SU-DHL-6 (cell line): ENCODE data around the gene FIBP.
"Not testable (repeated sequence)": the region's sequence is repeated elsewhere in the genome, so short reads cannot be mapped to it uniquely, and the experiment has no call there.

Experiments
- H2AFZ ChIP-seq: fragments of 200-600 bp; sonication (generic); 2 replicates; pipeline ENCODE4 v1.6.1; 2014; ENCODE audit warnings: low read depth, mild to moderate bottlenecking, moderate library complexity, mixed read lengths, antibody characterized with exemption, low read length; ENCODE audit not compliant: severe bottlenecking
- H3F3A ChIP-seq: fragments of 200-600 bp; shearing (Covaris generic); 2 replicates; pipeline ENCODE4 v1.6.0; 2016; ENCODE audit warnings: antibody characterized with exemption, mild to moderate bottlenecking; ENCODE audit not compliant: insufficient read depth
- H3K27ac ChIP-seq: fragments of 200-600 bp; sonication (generic); 2 replicates; pipeline ENCODE4 v1.5.1; 2016; ENCODE audit warnings: low read depth, mild to moderate bottlenecking, low read length, moderate library complexity, mixed read lengths
- H3K27me3 ChIP-seq: fragments of 200-600 bp; sonication (generic), shearing (Covaris generic); 2 replicates; pipeline ENCODE4 v1.6.0; 2014; ENCODE audit warnings: mild to moderate bottlenecking, low read length
- H3K36me3 ChIP-seq: fragments of 200-600 bp; sonication (generic); 2 replicates; pipeline ENCODE4 v1.6.1; 2014; ENCODE audit warnings: mild to moderate bottlenecking, low read length, mixed read lengths
- H3K4me2 ChIP-seq: fragments of 300-600, 200-600 bp; shearing (Covaris generic), sonication (generic); 2 replicates; pipeline ENCODE4 v1.6.0; 2014; ENCODE audit warnings: low read length, low read depth, mild to moderate bottlenecking; ENCODE audit not compliant: poor library complexity, severe bottlenecking
- H3K4me3 ChIP-seq: fragments of 200-600 bp; sonication (generic); 2 replicates; pipeline ENCODE4 v1.5.1; 2014; ENCODE audit warnings: antibody characterized with exemption, low read length, mild to moderate bottlenecking, mixed read lengths; ENCODE audit not compliant: insufficient read depth, poor library complexity, severe bottlenecking
- H3K79me2 ChIP-seq: fragments of 200-600 bp; sonication (generic); 2 replicates; pipeline ENCODE4 v1.6.1; 2014; ENCODE audit warnings: mild to moderate bottlenecking, low read length, moderate library complexity; ENCODE audit not compliant: insufficient read depth
- H3K9ac ChIP-seq: fragments of 200-600 bp; sonication (generic); 2 replicates; pipeline ENCODE4 v1.7.0; 2014; ENCODE audit warnings: mild to moderate bottlenecking, low read length
- H3K9me2 ChIP-seq: fragments of 200-600 bp; sonication (generic); replicated peaks from 2 replicates; pipeline ENCODE4 v1.6.1; 2014; ENCODE audit warnings: low read length; ENCODE audit not compliant: insufficient read depth
- H3K9me3 ChIP-seq: fragments of 200-600 bp; sonication (generic); 2 replicates; pipeline ENCODE4 v1.6.1; 2014; ENCODE audit warnings: low read length, mixed read lengths; ENCODE audit not compliant: insufficient read depth
- H4K20me1 ChIP-seq: fragments of 200-600 bp; sonication (generic); 2 replicates; pipeline ENCODE4 v1.6.1; 2014; ENCODE audit warnings: low read depth, mild to moderate bottlenecking, antibody characterized with exemption, low read length, moderate library complexity, mixed read lengths
- CTCF ChIP-seq: fragments of 200-600 bp; sonication (generic); IDR thresholded peaks from one replicate; pipeline ENCODE4 v1.5.1; 2017; ENCODE audit warnings: antibody characterized with exemption, mild to moderate bottlenecking, low read length, moderate library complexity; ENCODE audit not compliant: insufficient read depth, poor library complexity, severe bottlenecking
- EZH2phosphoT487 ChIP-seq: fragments of 200-600 bp; sonication (generic), shearing (Covaris generic); conservative IDR thresholded peaks from 2 replicates; pipeline ENCODE4 v1.6.1; 2018; ENCODE audit warnings: mild to moderate bottlenecking, antibody characterized with exemption, low read length, moderate library complexity, mixed read lengths

Gene FIBP

GRCh38 chr11:65894034-65894591, 5.8 kb upstream of the FIBP start:
- Histone ChIP-seq H4K20me1 (no peaks in the 10 kb centered on the region), H3K27me3 (no peaks in the 10 kb centered on the region), H3K4me2 (peak overlapping the region; percentile 93), H3K9me3 (no peaks in the 10 kb centered on the region), H3K36me3 (no peaks in the 10 kb centered on the region), H3K9me2 (no peaks in the 10 kb centered on the region), H3K9ac (peak overlapping the region; percentile 56), H2AFZ (peak overlapping the region; percentile 42), H3K4me3 (peak overlapping the region; percentile 36), H3F3A (peaks cover 26% of the 10 kb centered on the region), H3K27ac (0 out of 2 replicates have a peak overlapping the region, but pooled peaks have one; percentile 52), H3K79me2 (peaks cover 12% of the 10 kb centered on the region)
- TF ChIP-seq CTCF, result no peak
- no peak for TF ChIP-seq EZH2phosphoT487

GRCh38 chr11:65892661-65893317, 4.5 kb upstream of the FIBP start:
- Histone ChIP-seq H3K79me2 (peaks cover 14% of the 10 kb centered on the region), H3F3A (peaks cover 31% of the 10 kb centered on the region)

GRCh38 chr11:65892137-65892540, 3.9 kb upstream of the FIBP start:
- peak overlapping the region; percentile 93 for H3K9ac ChIP-seq
- H3K27me3 ChIP-seq, H4K20me1 ChIP-seq, H2AFZ ChIP-seq, H3K9me3 ChIP-seq, H3K9me2 ChIP-seq, H3K36me3 ChIP-seq: not testable (repeated sequence)
- peaks cover 18% of the 10 kb centered on the region for H3K79me2 ChIP-seq
- TF ChIP-seq CTCF, result peak; percentile 7
- H3K27ac ChIP-seq, result peak overlapping the region; percentile 77
- H3F3A ChIP-seq, result peaks cover 31% of the 10 kb centered on the region
- H3K4me2 ChIP-seq, result peak overlapping the region; percentile 93
- peak overlapping the region; percentile 85 for H3K4me3 ChIP-seq

More at GRCh38 chr11:65892661-65893317, 4.5 kb upstream of the FIBP start:
- Histone ChIP-seq H3K9me2 (no peaks in the 10 kb centered on the region), H3K36me3 (no peaks in the 10 kb centered on the region), H3K9me3 (no peaks in the 10 kb centered on the region), H3K4me2 (peak overlapping the region; percentile 93), H2AFZ (no peak overlapping the region), H3K9ac (peak overlapping the region; percentile 93; the same call in 1 of the 2 replicates), H3K27me3 (no peaks in the 10 kb centered on the region), H3K27ac (peak overlapping the region; percentile 77), H4K20me1 (no peaks in the 10 kb centered on the region), H3K4me3 (peak overlapping the region; percentile 7)
- no peak for TF ChIP-seq CTCF
- TF ChIP-seq EZH2phosphoT487, result no peak
